H1 (cell line): ENCODE measurements around the gene GAMT. TPM values are rescaled to one million over a fixed set of nuclear protein-coding genes. Genes with fewer than 3 reads are reported as not detected.

Experiments used
- CTCF ChIA-PET: fragments of 300-600 bp; sonication (Branson Sonifier 250); formaldehyde crosslinking; loops from one replicate; lab custom pipeline; 2021; ENCODE audit not compliant: partially characterized antibody; lab: Charles Lee
- POLR2A ChIA-PET: fragments of 300-600 bp; sonication (Branson Sonifier 250); formaldehyde crosslinking; loops from one replicate; lab custom pipeline; 2021; ENCODE audit warnings: inconsistent platforms; ENCODE audit not compliant: partially characterized antibody; lab: Charles Lee
- DNase-seq, 2 experiments: peaks; one replicate each; pipeline versions ENCODE4 v3.0.0 to v3.0.0-alpha.2; 2010 to 2022; ENCODE audit warnings: low spot score in 2 of 2, low read depth in 1 of 2, mixed read lengths in 1 of 2
- FAIRE-seq: peaks from 2 replicates; lab custom pipeline; 2011; peaks lifted over from hg19 to GRCh38; lab: Jason Lieb, UNC
- H2AFZ ChIP-seq: 2 replicates; pipeline ENCODE4 v1.8.1; 2012; ENCODE audit warnings: low read length, inconsistent platforms
- H2AK5ac ChIP-seq: 2 replicates; pipeline ENCODE4 v1.6.1; 2013; ENCODE audit warnings: low read depth, low read length
- H2BK120ac ChIP-seq: replicated peaks from 2 replicates; pipeline ENCODE3; 2013; ENCODE audit warnings: low read depth, low read length, inconsistent platforms
- H2BK12ac ChIP-seq: 2 replicates; pipeline ENCODE4 v1.6.1; 2013; ENCODE audit warnings: low read depth, low read length
- H2BK15ac ChIP-seq: 2 replicates; pipeline ENCODE4 v1.6.1; 2013; ENCODE audit warnings: low read length
- H2BK20ac ChIP-seq: 2 replicates; pipeline ENCODE4 v1.6.1; 2013; ENCODE audit warnings: low read length
- H2BK5ac ChIP-seq: 2 replicates; pipeline ENCODE4 v1.6.1; 2013; ENCODE audit warnings: low read depth, low read length
- H3K14ac ChIP-seq: 2 replicates; pipeline ENCODE4 v1.6.1; 2013; ENCODE audit warnings: inconsistent platforms; ENCODE audit not compliant: insufficient read length
- H3K18ac ChIP-seq: 2 replicates; pipeline ENCODE4 v1.6.1; 2013; ENCODE audit warnings: low read length; ENCODE audit errors: extremely low read depth
- H3K23ac ChIP-seq: 2 replicates; pipeline ENCODE4 v1.6.1; 2013; ENCODE audit warnings: inconsistent platforms; ENCODE audit not compliant: insufficient read length
- H3K23me2 ChIP-seq: 2 replicates; pipeline ENCODE4 v1.6.1; 2013; ENCODE audit warnings: low read depth, low read length
- H3K27ac ChIP-seq: 2 replicates; pipeline ENCODE4 v1.6.1; 2011; ENCODE audit warnings: low read depth, low read length, inconsistent platforms
- H3K27me3 ChIP-seq, 4 experiments: replicated peaks in 1 of 4; 1 replicate in 1 of 4; 2 replicates in 3 of 4; pipeline versions ENCODE4 v1.6.1 to v1.8.1; 2011 to 2013; ENCODE audit warnings: low read length in 3 of 4, mild to moderate bottlenecking in 3 of 4, inconsistent platforms in 2 of 4, mixed read lengths in 2 of 4, moderate library complexity in 1 of 4; ENCODE audit not compliant: control insufficient read depth in 3 of 4, insufficient read depth in 3 of 4; ENCODE audit errors: extremely low read depth in 1 of 4
- H3K36me3 ChIP-seq, 4 experiments: 2 replicates each; pipeline versions ENCODE4 v1.6.1 to v1.8.1; 2011 to 2013; ENCODE audit warnings: mild to moderate bottlenecking in 4 of 4, low read length in 3 of 4, moderate library complexity in 2 of 4, control low read depth in 1 of 4, inconsistent platforms in 1 of 4; ENCODE audit not compliant: insufficient read depth in 4 of 4, control insufficient read depth in 2 of 4
- H3K4ac ChIP-seq: replicated peaks from 2 replicates; pipeline ENCODE3; 2013; ENCODE audit warnings: low read length, low read depth, mixed read lengths, inconsistent platforms; ENCODE audit not compliant: insufficient read length
- H3K4me1 ChIP-seq, 4 experiments: replicated peaks in 1 of 4; 1 replicate in 1 of 4; 2 replicates in 3 of 4; pipeline versions ENCODE4 v1.6.1 to v1.8.1; 2011 to 2013; ENCODE audit warnings: low read length in 3 of 4, inconsistent platforms in 2 of 4, mixed read lengths in 1 of 4; ENCODE audit not compliant: insufficient read depth in 4 of 4, control insufficient read depth in 3 of 4
- H3K4me2 ChIP-seq, 2 experiments: 2 replicates each; pipeline versions ENCODE4 v1.6.1 to v1.8.1; 2011 to 2013; ENCODE audit warnings: low read depth in 2 of 2, low read length in 2 of 2, control low read depth in 1 of 2, inconsistent platforms in 1 of 2, mild to moderate bottlenecking in 1 of 2; ENCODE audit not compliant: insufficient read depth in 1 of 2
- H3K4me3 ChIP-seq, 4 experiments: fragments of 200-600, 300-600 bp in 1 of 4; sonication (generic), shearing (Covaris generic), sonication (Bioruptor Twin) in 1 of 4; 2 replicates each; pipeline versions ENCODE4 v1.5.1 to v1.8.1; 2011 to 2016; ENCODE audit warnings: low read length in 4 of 4, low read depth in 3 of 4, control low read depth in 2 of 4, inconsistent platforms in 2 of 4, mild to moderate bottlenecking in 2 of 4, mixed read lengths in 1 of 4, moderate library complexity in 1 of 4; ENCODE audit not compliant: insufficient read depth in 2 of 4; ENCODE audit errors: extremely low read depth in 1 of 4
- H3K56ac ChIP-seq: replicated peaks from 2 replicates; pipeline ENCODE3; 2013; ENCODE audit warnings: low read depth, mild to moderate bottlenecking, mixed read lengths, low read length, inconsistent platforms; ENCODE audit not compliant: insufficient read length
- H3K79me1 ChIP-seq: 2 replicates; pipeline ENCODE4 v1.6.1; 2013; ENCODE audit warnings: low read depth, low read length, control low read depth
- H3K79me2 ChIP-seq, 2 experiments: 2 replicates each; pipeline versions ENCODE4 v1.6.1 to v1.8.1; 2012 to 2013; ENCODE audit warnings: low read length in 2 of 2, mild to moderate bottlenecking in 2 of 2, inconsistent platforms in 1 of 2; ENCODE audit not compliant: insufficient read depth in 2 of 2, control insufficient read depth in 1 of 2
- H3K9ac ChIP-seq, 4 experiments: replicated peaks in 1 of 4; 1 replicate in 1 of 4; 2 replicates in 3 of 4; pipeline versions ENCODE4 v1.6.1 to v1.8.1; 2011 to 2013; ENCODE audit warnings: low read depth in 3 of 4, low read length in 3 of 4, control low read depth in 2 of 4, mild to moderate bottlenecking in 2 of 4, moderate library complexity in 2 of 4, inconsistent platforms in 1 of 4; ENCODE audit errors: extremely low read depth in 1 of 4
- H3K9me3 ChIP-seq, 2 experiments: 2 replicates each; pipeline versions ENCODE4 v1.6.1 to v1.8.1; 2012 to 2013; ENCODE audit warnings: mild to moderate bottlenecking in 2 of 2, moderate library complexity in 2 of 2, control low read depth in 1 of 2, inconsistent platforms in 1 of 2, low read depth in 1 of 2, low read length in 1 of 2, mixed read lengths in 1 of 2; ENCODE audit not compliant: insufficient read depth in 2 of 2
- H4K20me1 ChIP-seq, 2 experiments: replicated peaks in 1 of 2; 2 replicates each; pipeline versions ENCODE3 to v1.8.1; 2011 to 2013; ENCODE audit warnings: inconsistent platforms in 2 of 2, low read length in 2 of 2, mild to moderate bottlenecking in 1 of 2; ENCODE audit not compliant: insufficient read depth in 2 of 2, control insufficient read depth in 1 of 2
- H4K5ac ChIP-seq: 2 replicates; pipeline ENCODE4 v1.6.1; 2013; ENCODE audit warnings: low read length, low read depth, mixed read lengths, inconsistent platforms; ENCODE audit not compliant: insufficient read length
- H4K8ac ChIP-seq: 2 replicates; pipeline ENCODE4 v1.8.0; 2013; ENCODE audit warnings: mild to moderate bottlenecking, moderate library complexity, low read length, inconsistent platforms; ENCODE audit not compliant: insufficient read depth; ENCODE audit errors: extremely low read depth
- H4K91ac ChIP-seq: replicated peaks from 2 replicates; pipeline ENCODE3; 2013; ENCODE audit warnings: low read length, mixed read lengths, inconsistent platforms; ENCODE audit not compliant: insufficient read length
- EGR1 ChIP-seq: IDR thresholded peaks from 2 replicates; pipeline ENCODE4 v1.6.1; 2011; ENCODE audit warnings: low read depth, low read length, borderline replicate concordance
- HDAC2 ChIP-seq, 2 experiments: fragments of 300-600 bp in 1 of 2; sonication (generic) in 1 of 2; IDR thresholded peaks; 2 replicates each; pipeline ENCODE4 v1.6.1; 2011 to 2012; ENCODE audit warnings: low read depth in 2 of 2, low read length in 2 of 2, mild to moderate bottlenecking in 2 of 2, moderate library complexity in 2 of 2, borderline replicate concordance in 1 of 2, inconsistent platforms in 1 of 2
- KDM1A ChIP-seq: fragments of 200-600, 300-600 bp; sonication (generic); IDR thresholded peaks from 2 replicates; pipeline ENCODE4 v1.7.1; 2016; ENCODE audit warnings: mild to moderate bottlenecking, low read length, borderline replicate concordance
- WGBS, 2 experiments: shearing (Covaris generic) in 1 of 2; methylation state at CpG; one replicate each; pipeline versions ENCODE4 v1.1.6 to v1.1.7; 2013 to 2015; ENCODE audit warnings: low lambda C conversion rate in 2 of 2, mixed read lengths in 2 of 2, inconsistent platforms in 1 of 2, low coverage in 1 of 2, missing lambda C conversion rate in 1 of 2; ENCODE audit not compliant: insufficient replicate concordance in 2 of 2, insufficient coverage in 1 of 2, insufficient read length in 1 of 2; ENCODE audit errors: extremely low coverage in 1 of 2, missing lambda C conversion rate in 1 of 2; 5-methylcytosine and 5-hydroxymethylcytosine counted together
- polyA plus RNA-seq, 7 experiments: library from polyadenylated mRNA; depleted of rRNA in 3 of 7; stranded (reverse) in 5 of 7; unstranded in 2 of 7; fragments of >200 nt in 5 of 7; fragments of 200-250 nt in 2 of 7; gene quantifications; 1 replicate in 5 of 7; 2 replicates in 1 of 7; 4 replicates in 1 of 7; pipeline versions ENCODE4 v1.2.1 to v1.2.3, GENCODE V29; 2011 to 2013; ENCODE audit warnings: missing spikeins in 2 of 7, mixed read lengths in 2 of 7
- total RNA-seq: library from RNA; stranded (reverse); fragmentation: NEBNext Ultra II Directional; extraction: Animal tissue kit (Norgen Biotek cat#: 25700); gene quantifications from 2 replicates; pipeline ENCODE4 v1.2.1, GENCODE V29; 2021

The GAMT gene
- total and polyA plus RNA-seq, 2 of the 8 experiments (the other 6 are each of a cell fraction or from before 2014, with no cell fraction given): 17.2 to 35.6 TPM

DNA sequence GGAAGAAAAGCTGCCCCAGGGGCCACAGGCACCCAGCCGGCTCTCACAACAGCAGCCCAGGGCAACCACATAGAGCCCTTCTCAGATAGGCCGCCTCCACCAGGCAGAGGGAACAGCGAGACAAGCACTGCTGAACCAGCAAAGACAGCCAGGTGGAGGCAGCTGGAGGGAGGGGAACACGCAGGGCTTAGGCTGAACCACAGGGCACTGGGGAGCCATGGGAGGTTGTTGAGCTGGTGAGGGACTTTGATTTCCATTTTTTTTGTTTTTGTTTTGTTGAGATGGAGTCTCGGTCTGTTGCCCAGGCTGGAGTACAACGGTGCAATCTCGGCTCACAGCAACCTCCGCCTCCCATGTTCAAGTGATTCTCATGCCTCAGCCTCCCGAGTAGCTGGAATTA lies 3.5 kb downstream of the GAMT start:
- ChIA-PET POLR2A (interaction anchor here (1.0 to 1.6 kb wide), 8 partner anchors 9 to 129 kb away, joined by 3 to 15 read pairs (median 3); partner anchors contain the start of gene CIRBP), CTCF (interaction anchor here (0.6 to 1.5 kb wide), 5 partner anchors 12 to 474 kb away, joined by 3 read pairs; no protein-coding TSS in a partner anchor)
- no peak overlapping the region for H3K23ac ChIP-seq
- no peak overlapping the region for H2BK20ac ChIP-seq
- H4K20me1 ChIP-seq: peaks cover 4 to 6% of the 10 kb centered on the region in 2 experiments
- 92% methylated on average over 9 of the region's 9 CpGs; no CpG with 5 or more reads in 1 of the 2 experiments for WGBS, 2 experiments
- no peak overlapping the region for H2BK15ac ChIP-seq
- H2AFZ ChIP-seq: no peak overlapping the region
- no peak overlapping the region for H3K18ac ChIP-seq
- H2BK12ac ChIP-seq: no peak overlapping the region
- peaks cover 0 to 2% (median 0%) of the 10 kb centered on the region in 4 experiments; a peak in 2 of 7 replicates for H3K27me3 ChIP-seq
- no peak overlapping the region for H3K56ac ChIP-seq
- H4K91ac ChIP-seq: no peak overlapping the region
- peak in 1 of 2 experiments; percentile 77; a peak in 1 of 4 replicates for TF ChIP-seq HDAC2 (IDR thresholded peaks at IDR 0.05; ENCODE audit: borderline replicate concordance in 1 of 2, low read depth in 2 of 2, low read length in 2 of 2)
- no peak for TF ChIP-seq EGR1
- TF ChIP-seq KDM1A: peak; percentile 94
- H3K23me2 ChIP-seq: peaks cover 3% of the 10 kb centered on the region; the same call in 1 of the 2 replicates
- no peaks in the 10 kb centered on the region; the same call in 1 of the 2 replicates for H3K79me1 ChIP-seq
- H3K9me3 ChIP-seq: no peaks in the 10 kb centered on the region
- H4K8ac ChIP-seq: peak overlapping the region; percentile 14; the same call in 1 of the 2 replicates
- peaks cover 0 to 10% (median 5%) of the 10 kb centered on the region in 4 experiments; a peak in 5 of 7 replicates for H3K4me1 ChIP-seq
- H3K9ac ChIP-seq: no peak overlapping the region
- no peak overlapping the region for H2BK120ac ChIP-seq
- no peak overlapping the region for H3K4ac ChIP-seq
- H3K4me2 ChIP-seq: no peak overlapping the region
- no peaks in the 10 kb centered on the region for H3K79me2 ChIP-seq
- H3K14ac ChIP-seq: no peak overlapping the region
- no peak overlapping the region for H2BK5ac ChIP-seq
- peaks cover 0 to 4% (median 2%) of the 10 kb centered on the region in 4 experiments; a peak in 1 of 8 replicates for H3K36me3 ChIP-seq
- H3K4me3 ChIP-seq: no peak overlapping the region
- H3K27ac ChIP-seq: no peak overlapping the region
- DNase-seq: no peak
- FAIRE-seq: no peak
- H4K5ac ChIP-seq: no peak overlapping the region
- H2AK5ac ChIP-seq: no peak overlapping the region
